Naive thymus-derived CD4-positive, alpha-beta T cell (primary cell): ENCODE data around the gene MRPL34. TPM values are rescaled to one million over a fixed set of nuclear protein-coding genes. Genes with fewer than 3 reads are reported as not detected.

Experiments used
- ATAC-seq: fragments of 150-1000 bp; cut with Tn5 transposase; 2 replicates; pipeline ENCODE4 v1.10.0; 2021; ENCODE audit warnings: mild to moderate bottlenecking, moderate library complexity
- CTCF ChIA-PET: fragments of 350-600 bp; sonication (Branson Sonifier 250); formaldehyde crosslinking; loops from one replicate; lab custom pipeline; 2021; ENCODE audit warnings: antibody characterized with exemption; lab: Charles Lee
- POLR2A ChIA-PET: fragments of 350-600 bp; sonication (Branson Sonifier 250); formaldehyde crosslinking; loops from one replicate; lab custom pipeline; 2021; ENCODE audit warnings: antibody characterized with exemption, inconsistent platforms; lab: Charles Lee
- DNase-seq, 9 donors: peaks; one replicate each; pipeline versions ENCODE4 v3.0.0 to v3.0.0-alpha.2; 2020 to 2022; ENCODE audit warnings: mixed read lengths in 1 of 9
- H3K27ac ChIP-seq: one replicate; pipeline ENCODE4 v1.7.0; 2013; ENCODE audit warnings: mild to moderate bottlenecking, low read depth, low read length, moderate library complexity
- H3K27me3 ChIP-seq, 2 donors: one replicate each; pipeline ENCODE4 v1.7.0; 2013; ENCODE audit warnings: low read length in 2 of 2, mild to moderate bottlenecking in 2 of 2, moderate library complexity in 2 of 2; ENCODE audit not compliant: control insufficient read depth in 2 of 2, insufficient read depth in 2 of 2
- H3K36me3 ChIP-seq, 3 experiments: 1 replicate in 2 of 3; 2 replicates in 1 of 3; pipeline ENCODE4 v1.7.0; 2013; ENCODE audit warnings: low read length in 3 of 3, mild to moderate bottlenecking in 3 of 3, moderate library complexity in 1 of 3; ENCODE audit not compliant: insufficient read depth in 3 of 3, control insufficient read depth in 2 of 3
- H3K4me1 ChIP-seq, 2 donors: one replicate each; pipeline ENCODE4 v1.7.0; 2013; ENCODE audit warnings: low read length in 2 of 2, mild to moderate bottlenecking in 2 of 2, moderate library complexity in 1 of 2; ENCODE audit not compliant: control insufficient read depth in 2 of 2, insufficient read depth in 2 of 2
- H3K4me3 ChIP-seq: 2 replicates; pipeline ENCODE4 v1.7.0; 2013; ENCODE audit warnings: mild to moderate bottlenecking, low read length
- H3K9me3 ChIP-seq, 3 experiments: 1 replicate in 2 of 3; 2 replicates in 1 of 3; pipeline ENCODE4 v1.7.0; 2013; ENCODE audit warnings: low read length in 3 of 3; ENCODE audit not compliant: control insufficient read depth in 2 of 3
- H3K27ac Mint-ChIP-seq, 9 donors: one replicate each; pipeline ENCODE4 v1.8.0; 2020 to 2022; ENCODE audit warnings: mixed read lengths in 9 of 9, mild to moderate bottlenecking in 8 of 9, moderate library complexity in 5 of 9, inconsistent platforms in 2 of 9
- H3K27me3 Mint-ChIP-seq, 5 donors: one replicate each; pipeline ENCODE4 v1.8.0; 2021 to 2022; ENCODE audit warnings: mixed read lengths in 5 of 5, mild to moderate bottlenecking in 1 of 5
- H3K36me3 Mint-ChIP-seq, 5 donors: one replicate each; pipeline ENCODE4 v1.8.0; 2020 to 2022; ENCODE audit warnings: mixed read lengths in 5 of 5, mild to moderate bottlenecking in 3 of 5, inconsistent platforms in 1 of 5
- H3K4me1 Mint-ChIP-seq, 7 donors: one replicate each; pipeline ENCODE4 v1.8.0; 2020 to 2022; ENCODE audit warnings: mixed read lengths in 7 of 7, mild to moderate bottlenecking in 3 of 7, inconsistent platforms in 1 of 7
- H3K4me3 Mint-ChIP-seq, 10 donors: one replicate each; pipeline ENCODE4 v1.8.0; 2020 to 2022; ENCODE audit warnings: mild to moderate bottlenecking in 10 of 10, mixed read lengths in 10 of 10, moderate library complexity in 6 of 10, inconsistent platforms in 2 of 10
- H3K9me3 Mint-ChIP-seq, 11 donors: one replicate each; pipeline ENCODE4 v1.8.0; 2020 to 2022; ENCODE audit warnings: mixed read lengths in 11 of 11, mild to moderate bottlenecking in 4 of 11, inconsistent platforms in 1 of 11, moderate library complexity in 1 of 11
- intact Hi-C, 2 donors: fragments of 100-400 bp; cut with micrococcal nuclease; formaldehyde crosslinking; loops; one replicate each; pipeline ENCODE4 v1.15.1; 2023
- polyA plus RNA-seq, 2 donors: library from polyadenylated mRNA; unstranded; fragments of 300-500 nt; fragmentation: Illumina TruSeq; gene quantifications; one replicate each; pipeline ENCODE4 v1.2.3, GENCODE V29; 2021
- total RNA-seq, 6 experiments: library from RNA in 5 of 6; stranded (reverse) in 5 of 6; gene quantifications; 1 replicate in 5 of 6; 2 replicates in 1 of 6; pipeline ENCODE4 v1.2.3 and lab custom pipeline; 2021 to 2026

Gene MRPL34
- total and polyA plus RNA-seq, 7 experiments from 2014 or later = 37.0 to 217 (median 74.1) TPM

GRCh38 chr19:17346109-17346671 lies 40.5 kb downstream of the MRPL34 start:
- Mint-ChIP-seq H3K4me3 (no peak overlapping the region), H3K27ac (peak overlapping the region in 2 of 9 donors; percentile 13 to 46), H3K36me3 (peaks cover 0 to 2% (median 0%) of the 10 kb centered on the region in 5 donors), H3K9me3 (peaks cover 0 to 1% (median 0%) of the 10 kb centered on the region in 11 donors), H3K4me1 (peaks cover 0 to 15% (median 6%) of the 10 kb centered on the region in 7 donors), H3K27me3 (peaks cover 4 to 19% (median 7%) of the 10 kb centered on the region in 5 donors)
- ATAC-seq (peak; percentile 98), DNase-seq (peak; percentile 46 to 85 (median 71))
- no peak overlapping the region for H3K4me3 ChIP-seq
- no peak overlapping the region for H3K27ac ChIP-seq
- H3K9me3 ChIP-seq = no peaks in the 10 kb centered on the region
- peaks cover 0 to 5% of the 10 kb centered on the region in 2 donors for H3K4me1 ChIP-seq
- H3K36me3 ChIP-seq = peaks cover 0 to 6% (median 0%) of the 10 kb centered on the region in 3 experiments
- intact Hi-C loops = loop anchor here (1.0 to 2.0 kb wide), 6 partner anchors 12 to 120 kb away; partner anchors contain the start of gene ANO8 (in 1 of the 2)
- H3K27me3 ChIP-seq = peaks cover 0 to 2% of the 10 kb centered on the region in 2 donors
- CTCF ChIA-PET = interaction anchor here (0.9 to 2.3 kb wide), 8 partner anchors 37 to 120 kb away, joined by 3 to 18 read pairs (median 5); partner anchors contain the start of gene DDA1
- POLR2A ChIA-PET = interaction anchor here (0.6 kb wide), 1 partner anchor 223 kb away, joined by 4 read pairs; no protein-coding TSS in a partner anchor

GRCh38 chr19:17347361-17347760 lies 41.7 kb downstream of the MRPL34 start:
- ChIA-PET CTCF (interaction anchor here (0.7 to 1.6 kb wide), 4 partner anchors 24 to 117 kb away, joined by 3 to 5 read pairs (median 4); partner anchors contain the start of gene MVB12A), POLR2A (interaction anchor here (1.0 kb wide), 1 partner anchor 37 kb away, joined by 3 read pairs; no protein-coding TSS in a partner anchor)
- Histone ChIP-seq H3K27ac (no peak overlapping the region), H3K27me3 (peaks cover 0 to 2% of the 10 kb centered on the region in 2 donors), H3K4me1 (peaks cover 0 to 5% of the 10 kb centered on the region in 2 donors), H3K36me3 (no peaks in the 10 kb centered on the region), H3K4me3 (no peak overlapping the region), H3K9me3 (no peaks in the 10 kb centered on the region)
- intact Hi-C loops = loop anchor here in 1 of 2 donors (2.0 kb wide), 1 partner anchor 19 kb away; no protein-coding TSS in a partner anchor
- Mint-ChIP-seq H3K4me1 (peaks cover 0 to 23% (median 6%) of the 10 kb centered on the region in 7 donors), H3K27me3 (peaks cover 4 to 20% (median 13%) of the 10 kb centered on the region in 5 donors), H3K4me3 (no peak overlapping the region), H3K27ac (no peak overlapping the region), H3K9me3 (peaks cover 0 to 1% (median 0%) of the 10 kb centered on the region in 11 donors), H3K36me3 (peaks cover 0 to 2% (median 0%) of the 10 kb centered on the region in 5 donors)
- ATAC-seq (no peak), DNase-seq (no peak)

- intact Hi-C loops = loop anchor here in 1 of 2 donors (2.0 kb wide), 1 partner anchor 19 kb away; no protein-coding TSS in a partner anchor
- H3K27me3 Mint-ChIP-seq = peaks cover 4 to 20% (median 13%) of the 10 kb centered on the region in 5 donors
- CTCF ChIA-PET = interaction anchor here (0.8 to 1.6 kb wide), 3 partner anchors 23 to 72 kb away, joined by 3 to 5 read pairs (median 4); partner anchors contain the start of gene MVB12A
- Histone ChIP-seq H3K9me3 (no peaks in the 10 kb centered on the region), H3K27me3 (peaks cover 0 to 2% of the 10 kb centered on the region in 2 donors), H3K27ac (no peak overlapping the region), H3K4me1 (peaks cover 0 to 5% of the 10 kb centered on the region in 2 donors), H3K36me3 (no peaks in the 10 kb centered on the region), H3K4me3 (no peak overlapping the region)
- POLR2A ChIA-PET = interaction anchor here (1.0 kb wide), 1 partner anchor 37 kb away, joined by 3 read pairs; no protein-coding TSS in a partner anchor
- peaks cover 0 to 1% (median 0%) of the 10 kb centered on the region in 11 donors for H3K9me3 Mint-ChIP-seq
- no peaks in the 10 kb centered on the region for H3K36me3 Mint-ChIP-seq
- DNase-seq (no peak), ATAC-seq (no peak)
- H3K4me3 Mint-ChIP-seq = no peak overlapping the region
- H3K27ac Mint-ChIP-seq = peak overlapping the region in 1 of 9 donors; percentile 23
- peaks cover 0 to 23% (median 6%) of the 10 kb centered on the region in 7 donors for H3K4me1 Mint-ChIP-seq
Observed at GRCh38 chr19:17347877-17348276, 42.2 kb downstream of the MRPL34 start.

GRCh38 chr19:17348700-17349099 lies 43.0 kb downstream of the MRPL34 start:
- ATAC-seq (no peak), DNase-seq (no peak)
- Mint-ChIP-seq H3K4me3 (no peak overlapping the region), H3K36me3 (no peaks in the 10 kb centered on the region), H3K9me3 (peaks cover 0 to 1% (median 0%) of the 10 kb centered on the region in 11 donors), H3K27me3 (peaks cover 12 to 27% (median 13%) of the 10 kb centered on the region in 5 donors), H3K27ac (no peak overlapping the region), H3K4me1 (peaks cover 0 to 23% (median 6%) of the 10 kb centered on the region in 7 donors)
- intact Hi-C loops = no loop called here
- POLR2A ChIA-PET = no interaction called here
- H3K27me3 ChIP-seq = peaks cover 0 to 2% of the 10 kb centered on the region in 2 donors
- no peaks in the 10 kb centered on the region for H3K36me3 ChIP-seq
- H3K4me1 ChIP-seq = peaks cover 0 to 5% of the 10 kb centered on the region in 2 donors
- CTCF ChIA-PET = interaction anchor here (1.6 kb wide), 1 partner anchor 71 kb away, joined by 5 read pairs; the partner anchor contains the start of gene MVB12A
- no peak overlapping the region for H3K4me3 ChIP-seq
- no peak overlapping the region for H3K27ac ChIP-seq
- H3K9me3 ChIP-seq = no peaks in the 10 kb centered on the region

GRCh38 chr19:17351815-17352435 lies 46.3 kb downstream of the MRPL34 start:
- no peaks in the 10 kb centered on the region for H3K4me1 ChIP-seq
- ChIA-PET POLR2A (no interaction called here), CTCF (no interaction called here)
- H3K9me3 Mint-ChIP-seq = peaks cover 0 to 1% (median 0%) of the 10 kb centered on the region in 11 donors
- peaks cover 12 to 28% (median 13%) of the 10 kb centered on the region in 5 donors for H3K27me3 Mint-ChIP-seq
- no peaks in the 10 kb centered on the region for H3K36me3 Mint-ChIP-seq
- intact Hi-C loops = no loop called here
- ATAC-seq = no peak
- no peak overlapping the region for H3K4me3 Mint-ChIP-seq
- H3K4me3 ChIP-seq = no peak overlapping the region
- H3K36me3 ChIP-seq = no peaks in the 10 kb centered on the region
- H3K27me3 ChIP-seq = peaks cover 0 to 2% of the 10 kb centered on the region in 2 donors
- no peak for DNase-seq
- no peak overlapping the region for H3K27ac ChIP-seq
- no peak overlapping the region for H3K27ac Mint-ChIP-seq
- H3K4me1 Mint-ChIP-seq = peaks cover 0 to 17% (median 0%) of the 10 kb centered on the region in 7 donors
- H3K9me3 ChIP-seq = no peaks in the 10 kb centered on the region

GRCh38 chr19:17352608-17353280 lies 47.1 kb downstream of the MRPL34 start:
- ChIA-PET POLR2A (no interaction called here), CTCF (no interaction called here)
- Mint-ChIP-seq H3K27me3 (peaks cover 10 to 25% (median 13%) of the 10 kb centered on the region in 5 donors), H3K9me3 (peaks cover 0 to 1% (median 0%) of the 10 kb centered on the region in 11 donors), H3K4me1 (peaks cover 0 to 12% (median 0%) of the 10 kb centered on the region in 7 donors), H3K4me3 (no peak overlapping the region), H3K36me3 (no peaks in the 10 kb centered on the region), H3K27ac (peak overlapping the region in 1 of 9 donors; percentile 62)
- ATAC-seq (no peak), DNase-seq (no peak)
- Histone ChIP-seq H3K4me3 (no peak overlapping the region), H3K27me3 (peaks cover 0 to 2% of the 10 kb centered on the region in 2 donors), H3K36me3 (no peaks in the 10 kb centered on the region), H3K4me1 (no peaks in the 10 kb centered on the region), H3K9me3 (no peaks in the 10 kb centered on the region), H3K27ac (no peak overlapping the region)
- intact Hi-C loops = no loop called here
